Left ventricle myocardium inferior (tissue), 1 donor: ENCODE results near the gene RGMA. TPM values are rescaled to one million over a fixed set of nuclear protein-coding genes. Genes with fewer than 3 reads are reported as not detected.

Source experiments
- DNase-seq: peaks from one replicate; pipeline ENCODE4 v3.0.0-alpha.2; 2020
- H3K27ac ChIP-seq: fragments of 200-600 bp; replicated peaks from 2 replicates; pipeline ENCODE4 v1.8.0; 2021
- H3K27me3 ChIP-seq: fragments of 200-600 bp; 2 replicates; pipeline ENCODE4 v1.8.0; 2021; ENCODE audit warnings: low read depth
- H3K36me3 ChIP-seq: fragments of 200-600 bp; 2 replicates; pipeline ENCODE4 v1.8.0; 2021
- H3K4me1 ChIP-seq: fragments of 200-600 bp; 2 replicates; pipeline ENCODE4 v1.8.0; 2021
- H3K4me3 ChIP-seq: fragments of 200-600 bp; 2 replicates; pipeline ENCODE4 v1.8.0; 2021; ENCODE audit warnings: mild to moderate bottlenecking, moderate library complexity
- H3K9me3 ChIP-seq: fragments of 200-600 bp; replicated peaks from 2 replicates; pipeline ENCODE4 v1.8.0; 2021
- CTCF ChIP-seq: fragments of 200-600 bp; IDR thresholded peaks from 2 replicates; pipeline ENCODE4 v1.8.0; 2021; ENCODE audit warnings: antibody characterized with exemption, mild to moderate bottlenecking, borderline replicate concordance
- intact Hi-C: fragments of 100-400 bp; cut with micrococcal nuclease; formaldehyde crosslinking; loops from one replicate; pipeline ENCODE4 v1.11.0; 2022
- total RNA-seq: library from RNA; stranded (reverse); fragmentation: NEBNext Ultra II Directional; extraction: Animal tissue kit (Norgen Biotek cat#: 25700); gene quantifications from one replicate; pipeline ENCODE4 v1.2.1, GENCODE V29; 2021
- donor health status: DM: no; HTN: yes; CAD: no; lungs with severe emphysema.

The RGMA gene
- total RNA-seq, 1 donor from 2014 or later, result 16.9 TPM

DNA sequence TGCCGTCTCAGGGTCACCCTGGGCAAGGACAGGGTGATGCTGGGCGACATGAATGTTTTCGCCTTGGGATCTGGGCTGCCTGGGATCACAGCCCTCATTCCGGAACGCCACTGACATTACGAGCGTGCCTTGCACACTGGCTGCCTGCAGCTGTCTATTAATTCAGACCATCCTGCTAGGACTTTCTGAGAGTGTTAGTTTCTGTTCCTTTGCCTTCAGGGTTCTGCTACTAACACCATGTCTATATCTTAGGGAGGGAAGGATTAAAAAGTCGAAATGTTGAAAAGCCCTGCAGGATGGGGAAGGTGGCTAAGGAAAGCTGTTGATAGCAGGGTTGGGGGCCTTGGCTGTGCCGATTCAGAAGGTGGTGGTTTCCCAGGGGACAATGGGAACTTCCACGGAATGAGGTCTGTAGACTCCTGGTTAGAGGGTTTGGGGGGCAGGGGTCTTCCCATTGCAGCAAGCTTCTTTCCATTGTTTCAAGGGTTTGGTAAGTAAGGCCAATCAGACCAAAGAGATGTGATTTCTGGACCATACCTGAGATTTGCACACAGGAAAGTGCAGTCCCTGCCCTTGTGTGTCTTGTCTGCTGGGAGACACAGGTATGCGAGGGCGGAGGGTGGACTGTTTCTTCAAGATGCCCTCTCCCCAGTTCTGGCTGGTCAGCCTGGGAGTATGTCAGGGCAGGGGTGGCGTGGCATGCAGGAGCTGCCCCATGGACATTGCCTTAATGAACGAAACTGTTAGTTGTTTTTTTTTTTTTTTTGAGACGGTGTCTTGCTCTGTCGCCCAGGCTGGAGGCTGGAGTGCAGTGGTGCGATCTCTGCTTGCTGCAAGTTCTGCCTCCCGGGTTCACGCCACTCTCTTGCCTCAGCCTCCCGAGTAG is 50.9 kb downstream of the RGMA start:
- no peak for DNase-seq
- Histone ChIP-seq H3K4me1 (peaks cover 9% of the 10 kb centered on the region), H3K4me3 (no peak overlapping the region), H3K9me3 (no peaks in the 10 kb centered on the region), H3K27ac (peak overlapping the region; percentile 56), H3K27me3 (peaks cover 11% of the 10 kb centered on the region), H3K36me3 (no peaks in the 10 kb centered on the region)
- intact Hi-C loops, result loop anchor here (10.0 kb wide), 1 partner anchor 1287 kb away; no protein-coding TSS in a partner anchor
- no peak for TF ChIP-seq CTCF

GRCh38 chr15:93036951-93037819 is 51.8 kb downstream of the RGMA start:
- H3K4me1 ChIP-seq, result peaks cover 9% of the 10 kb centered on the region
- peak overlapping the region; percentile 56 for H3K27ac ChIP-seq
- intact Hi-C loops, result loop anchor here (10.0 kb wide), 1 partner anchor 1288 kb away; no protein-coding TSS in a partner anchor
- H3K27me3 ChIP-seq, result peaks cover 11% of the 10 kb centered on the region
- TF ChIP-seq CTCF, result peak; percentile 40
- peak; percentile 69 for DNase-seq
- no peak overlapping the region for H3K4me3 ChIP-seq
- H3K9me3 ChIP-seq, result no peaks in the 10 kb centered on the region
- H3K36me3 ChIP-seq, result no peaks in the 10 kb centered on the region

DNA sequence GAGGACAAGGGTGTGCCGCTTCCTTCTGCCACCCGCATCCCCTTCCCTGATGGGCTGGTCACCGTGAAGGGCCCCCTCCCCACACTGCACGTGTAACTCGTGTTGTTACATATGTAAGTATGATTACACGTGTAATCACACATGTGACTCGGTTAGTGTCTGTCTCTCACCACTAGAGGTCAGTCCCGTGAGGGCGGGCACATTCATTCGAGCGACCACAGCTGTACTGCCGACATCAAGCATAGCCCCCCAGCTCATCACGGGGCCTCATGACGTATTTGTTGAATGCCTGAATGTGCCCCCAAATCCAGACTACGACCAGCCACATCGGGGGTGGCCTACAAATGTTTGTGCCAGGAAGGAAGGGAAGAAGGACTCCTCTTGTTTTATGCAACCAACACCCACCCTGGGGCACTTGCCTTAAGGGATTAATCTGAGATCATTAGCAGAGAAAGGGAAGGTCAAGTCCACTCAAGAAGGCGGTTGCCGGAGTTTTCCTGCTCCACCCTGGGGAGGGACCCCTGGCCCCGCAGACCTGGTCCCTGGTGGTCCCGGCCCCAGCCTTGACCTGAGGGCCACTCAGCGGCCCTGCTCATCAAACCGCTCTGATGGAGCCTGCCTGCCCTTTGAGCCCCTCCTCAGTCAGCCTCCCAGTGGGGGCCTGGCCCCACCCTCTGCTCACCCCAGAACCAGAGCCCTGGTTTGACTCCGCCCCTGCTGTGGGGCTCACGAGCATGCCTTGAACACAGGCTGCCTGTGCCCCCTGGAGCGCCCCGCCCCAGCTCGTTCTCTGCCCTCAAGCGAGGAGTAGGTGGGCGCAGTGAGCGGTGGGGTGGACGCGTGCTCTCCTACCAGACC is 52.8 kb downstream of the RGMA start:
- H3K4me3 ChIP-seq, result no peak overlapping the region
- peak; percentile 71 for TF ChIP-seq CTCF
- no peak for DNase-seq
- peaks cover 9% of the 10 kb centered on the region for H3K4me1 ChIP-seq
- no peaks in the 10 kb centered on the region for H3K36me3 ChIP-seq
- H3K9me3 ChIP-seq, result no peaks in the 10 kb centered on the region
- H3K27ac ChIP-seq, result peak overlapping the region; percentile 56
- intact Hi-C loops, result loop anchor here (10.0 kb wide), 1 partner anchor 1289 kb away; no protein-coding TSS in a partner anchor
- peaks cover 11% of the 10 kb centered on the region for H3K27me3 ChIP-seq

GRCh38 chr15:93035092-93035915 is 53.7 kb downstream of the RGMA start:
- no peak for TF ChIP-seq CTCF
- no peak overlapping the region for H3K4me3 ChIP-seq
- peaks cover 8% of the 10 kb centered on the region for H3K27me3 ChIP-seq
- no peaks in the 10 kb centered on the region for H3K36me3 ChIP-seq
- no peaks in the 10 kb centered on the region for H3K9me3 ChIP-seq
- H3K27ac ChIP-seq, result no peak overlapping the region
- H3K4me1 ChIP-seq, result peaks cover 18% of the 10 kb centered on the region
- no peak for DNase-seq
- intact Hi-C loops, result loop anchor here (10.0 kb wide), 1 partner anchor 1289 kb away; no protein-coding TSS in a partner anchor
